Left ventricle myocardium inferior (tissue), 1 donor: ENCODE results near the gene MTLN. TPM values are rescaled to one million over a fixed set of nuclear protein-coding genes. Genes with fewer than 3 reads are reported as not detected.
"Not testable (repeated sequence)": the region's sequence is repeated elsewhere in the genome, so short reads cannot be mapped to it uniquely, and the experiment has no call there.

ENCODE experiments used
- DNase-seq: peaks from one replicate; pipeline ENCODE4 v3.0.0-alpha.2; 2020
- H3K27ac ChIP-seq: fragments of 200-600 bp; replicated peaks from 2 replicates; pipeline ENCODE4 v1.8.0; 2021
- H3K27me3 ChIP-seq: fragments of 200-600 bp; 2 replicates; pipeline ENCODE4 v1.8.0; 2021; ENCODE audit warnings: low read depth
- H3K36me3 ChIP-seq: fragments of 200-600 bp; 2 replicates; pipeline ENCODE4 v1.8.0; 2021
- H3K4me1 ChIP-seq: fragments of 200-600 bp; 2 replicates; pipeline ENCODE4 v1.8.0; 2021
- H3K4me3 ChIP-seq: fragments of 200-600 bp; 2 replicates; pipeline ENCODE4 v1.8.0; 2021; ENCODE audit warnings: mild to moderate bottlenecking, moderate library complexity
- H3K9me3 ChIP-seq: fragments of 200-600 bp; replicated peaks from 2 replicates; pipeline ENCODE4 v1.8.0; 2021
- intact Hi-C: fragments of 100-400 bp; cut with micrococcal nuclease; formaldehyde crosslinking; loops from one replicate; pipeline ENCODE4 v1.11.0; 2022
- long read RNA-seq: library from polyadenylated mRNA; unstranded; transcript quantifications from one replicate; pipeline ENCODE4 v2.0.0, GENCODE V29; 2021
- total RNA-seq: library from RNA; stranded (reverse); fragmentation: NEBNext Ultra II Directional; extraction: Animal tissue kit (Norgen Biotek cat#: 25700); gene quantifications from one replicate; pipeline ENCODE4 v1.2.1, GENCODE V29; 2021
- TF ChIP-seq, protein P1 (sequence below): fragments of 200-600 bp; IDR thresholded peaks from 2 replicates; pipeline ENCODE4 v1.8.0; 2021; ENCODE audit warnings: antibody characterized with exemption, mild to moderate bottlenecking, borderline replicate concordance
- donor health status: DM: no; HTN: yes; CAD: no; lungs with severe emphysema.

Gene MTLN, protein sequence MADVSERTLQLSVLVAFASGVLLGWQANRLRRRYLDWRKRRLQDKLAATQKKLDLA
- 204 TPM for total RNA-seq
- long read RNA-seq, transcript MTLN-203 (2 exons, 441 nt): major isoform, 167 of 172 reads
- long read RNA-seq, partial matches to known transcripts: 0 of 172 reads
- long read RNA-seq, other reads (novel, unspliced or antisense): 5 of 172 reads

DNA sequence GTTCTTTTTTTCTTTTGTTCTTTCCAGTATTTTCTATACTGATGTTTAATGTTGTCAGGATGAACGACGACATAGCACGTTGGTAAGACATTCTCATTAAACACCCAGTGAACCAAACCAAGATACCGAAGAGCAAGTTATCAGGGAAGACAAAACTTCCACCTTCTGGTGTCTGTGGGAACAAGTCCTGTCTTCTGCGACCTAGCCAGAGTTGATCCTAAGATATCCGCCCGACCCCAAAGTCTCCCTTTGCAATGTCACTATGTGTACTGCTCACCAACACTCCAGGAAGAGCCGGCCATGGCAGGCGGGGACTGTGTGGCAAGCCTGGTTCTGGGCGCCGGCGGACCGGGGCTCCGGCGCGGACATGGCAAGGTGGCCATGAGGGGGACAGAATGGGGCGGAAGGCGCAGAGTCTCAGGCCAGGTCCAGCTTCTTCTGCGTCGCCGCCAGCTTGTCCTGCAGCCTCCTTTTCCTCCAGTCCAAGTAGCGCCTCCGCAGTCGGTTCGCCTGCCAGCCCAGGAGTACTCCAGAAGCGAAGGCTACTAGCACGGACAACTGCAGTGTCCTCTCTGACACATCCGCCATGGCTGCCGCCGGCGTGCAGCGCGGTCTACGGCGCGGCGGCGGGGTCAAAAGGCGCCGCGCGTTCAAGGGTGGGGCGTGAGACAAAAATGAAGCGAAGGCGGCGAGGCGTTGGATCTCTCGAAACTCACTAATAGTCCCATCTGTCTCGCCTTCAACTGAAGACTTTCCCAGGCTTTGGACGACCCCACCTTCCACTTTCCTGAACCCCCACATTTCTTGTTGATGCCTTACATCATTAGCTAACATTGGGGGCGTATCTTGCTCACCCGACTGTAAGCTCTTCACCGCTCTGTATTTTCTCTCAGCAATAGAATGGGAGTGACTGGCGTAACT lies at the start of gene MTLN:
Gene MTLN (minus strand): TSS at position 610 of the 921 bp plus-strand sequence. CDS start 22 bp downstream, at position 588.
- Histone ChIP-seq H3K4me1 (peaks cover 21% of the 10 kb centered on the region), H3K9me3 (peaks cover 5% of the 10 kb centered on the region), H3K27ac (peak within 1 kb of the TSS; percentile 94), H3K27me3 (peaks cover 5% of the 10 kb centered on the region), H3K4me3 (peak within 1 kb of the TSS; percentile 86), H3K36me3 (peaks cover 18% of the 10 kb centered on the region)
- peak; percentile 76 for DNase-seq
- TF ChIP-seq, protein P1, sequence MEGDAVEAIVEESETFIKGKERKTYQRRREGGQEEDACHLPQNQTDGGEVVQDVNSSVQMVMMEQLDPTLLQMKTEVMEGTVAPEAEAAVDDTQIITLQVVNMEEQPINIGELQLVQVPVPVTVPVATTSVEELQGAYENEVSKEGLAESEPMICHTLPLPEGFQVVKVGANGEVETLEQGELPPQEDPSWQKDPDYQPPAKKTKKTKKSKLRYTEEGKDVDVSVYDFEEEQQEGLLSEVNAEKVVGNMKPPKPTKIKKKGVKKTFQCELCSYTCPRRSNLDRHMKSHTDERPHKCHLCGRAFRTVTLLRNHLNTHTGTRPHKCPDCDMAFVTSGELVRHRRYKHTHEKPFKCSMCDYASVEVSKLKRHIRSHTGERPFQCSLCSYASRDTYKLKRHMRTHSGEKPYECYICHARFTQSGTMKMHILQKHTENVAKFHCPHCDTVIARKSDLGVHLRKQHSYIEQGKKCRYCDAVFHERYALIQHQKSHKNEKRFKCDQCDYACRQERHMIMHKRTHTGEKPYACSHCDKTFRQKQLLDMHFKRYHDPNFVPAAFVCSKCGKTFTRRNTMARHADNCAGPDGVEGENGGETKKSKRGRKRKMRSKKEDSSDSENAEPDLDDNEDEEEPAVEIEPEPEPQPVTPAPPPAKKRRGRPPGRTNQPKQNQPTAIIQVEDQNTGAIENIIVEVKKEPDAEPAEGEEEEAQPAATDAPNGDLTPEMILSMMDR: no peak
- intact Hi-C loops: no loop called here

DNA sequence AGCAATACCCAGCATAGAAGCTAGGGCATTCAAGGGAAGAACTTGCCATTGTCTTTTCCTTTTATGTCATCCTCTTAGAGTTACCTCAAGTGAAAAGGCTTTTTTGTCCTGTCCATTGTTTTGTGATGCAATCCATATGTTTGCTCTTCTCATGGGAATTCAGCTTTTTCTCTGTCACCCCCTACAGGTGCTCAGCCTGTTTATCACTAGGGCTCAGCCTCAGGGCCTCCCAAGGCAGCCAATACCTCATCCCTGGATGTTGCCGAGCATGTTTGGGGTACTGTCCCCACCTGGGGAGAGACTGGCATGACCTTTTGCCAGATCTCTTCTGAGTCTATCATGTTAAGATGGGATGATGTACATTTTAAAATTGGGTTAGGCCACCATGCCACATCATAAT lies 49.6 kb upstream of the MTLN start:
- intact Hi-C loops, H3K4me1 ChIP-seq, H3K36me3 ChIP-seq, H3K4me3 ChIP-seq, DNase-seq, H3K27ac ChIP-seq, H3K9me3 ChIP-seq, H3K27me3 ChIP-seq: not testable (repeated sequence)

DNA sequence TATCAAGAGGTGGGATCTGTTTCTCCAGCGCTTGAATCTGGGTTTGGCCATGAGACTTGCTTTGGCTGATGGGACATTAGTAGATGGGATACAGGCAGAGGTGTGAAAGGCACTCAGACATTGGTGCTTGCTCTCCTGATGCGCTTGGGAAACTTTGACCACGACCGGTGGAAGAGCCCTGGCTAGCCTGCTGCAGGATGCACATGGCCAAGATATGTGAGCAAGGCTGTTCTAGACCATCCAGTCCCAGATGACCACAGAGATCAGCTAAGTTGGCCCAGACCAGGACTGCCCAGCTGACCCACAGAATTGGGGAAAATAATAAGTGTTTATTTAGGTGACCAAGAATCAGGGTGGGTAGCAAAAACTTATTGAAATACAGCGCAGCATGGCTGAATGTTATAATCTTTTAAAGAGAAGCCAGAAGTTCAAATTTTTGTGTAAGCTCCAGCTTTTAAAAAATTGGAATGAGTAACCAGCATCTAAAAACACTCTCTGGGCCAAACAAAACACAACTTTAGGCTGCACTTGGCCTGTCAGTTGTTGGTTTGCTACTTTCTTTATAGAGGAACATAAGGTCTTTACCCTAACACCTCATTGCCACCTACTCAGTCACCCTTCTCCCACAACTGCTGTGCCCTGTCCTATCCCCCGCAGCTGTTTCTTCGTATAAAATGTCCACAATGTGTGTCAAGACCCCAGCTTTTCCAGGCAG lies 35.9 kb upstream of the MTLN start:
- H3K27ac ChIP-seq, H3K4me3 ChIP-seq, H3K36me3 ChIP-seq, H3K4me1 ChIP-seq, intact Hi-C loops, H3K27me3 ChIP-seq, DNase-seq, H3K9me3 ChIP-seq: not testable (repeated sequence)

DNA sequence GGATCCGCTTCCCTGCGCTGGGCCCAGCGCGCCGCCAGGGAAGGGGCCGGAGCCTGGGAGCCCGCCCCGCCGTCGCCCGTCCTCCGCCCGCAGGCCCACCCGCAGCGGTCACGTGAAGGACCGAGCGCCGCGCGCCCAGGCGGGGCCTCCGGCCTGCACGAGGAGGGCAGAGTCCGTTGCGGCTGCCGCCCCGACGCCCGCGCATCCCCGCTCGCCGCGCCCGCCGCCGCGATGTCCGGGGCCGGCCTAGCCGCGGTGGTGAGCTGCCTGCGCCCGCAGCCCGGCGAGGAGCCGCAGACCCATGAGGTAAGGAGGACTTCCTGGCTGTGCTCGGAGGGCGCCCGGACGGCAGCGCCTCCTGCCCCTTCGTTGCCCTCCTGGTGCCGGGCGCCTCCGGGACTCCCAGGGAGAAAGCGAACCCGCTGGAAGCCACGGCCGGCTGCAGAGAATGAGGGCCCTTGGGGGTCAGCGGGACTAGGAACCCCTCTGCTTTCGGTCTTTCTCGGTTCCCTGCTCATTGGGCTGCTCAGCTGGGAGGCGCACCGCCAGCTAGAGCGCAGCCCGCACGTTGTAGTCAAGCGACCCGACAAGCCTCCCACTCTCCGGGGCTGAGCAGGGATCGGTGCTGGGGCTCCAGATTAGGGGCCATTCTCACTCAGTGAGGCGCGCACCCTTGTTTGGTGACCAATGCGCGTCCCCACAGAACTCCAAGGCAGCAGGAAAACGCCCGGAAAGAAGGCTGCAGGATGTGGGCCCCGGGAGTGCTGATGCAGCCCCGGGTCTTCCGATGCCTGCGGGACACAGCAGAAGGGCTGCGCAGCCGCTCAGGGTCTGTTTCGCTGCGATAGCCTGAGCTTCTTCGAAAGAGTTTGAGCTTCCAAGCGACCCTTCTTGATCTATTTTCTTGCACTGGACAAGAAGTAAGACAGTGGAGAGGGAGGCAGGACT lies 33.4 kb upstream of the MTLN start:
- intact Hi-C loops, H3K9me3 ChIP-seq, H3K4me1 ChIP-seq, DNase-seq, H3K36me3 ChIP-seq, H3K27me3 ChIP-seq, H3K4me3 ChIP-seq, H3K27ac ChIP-seq: not testable (repeated sequence)

DNA sequence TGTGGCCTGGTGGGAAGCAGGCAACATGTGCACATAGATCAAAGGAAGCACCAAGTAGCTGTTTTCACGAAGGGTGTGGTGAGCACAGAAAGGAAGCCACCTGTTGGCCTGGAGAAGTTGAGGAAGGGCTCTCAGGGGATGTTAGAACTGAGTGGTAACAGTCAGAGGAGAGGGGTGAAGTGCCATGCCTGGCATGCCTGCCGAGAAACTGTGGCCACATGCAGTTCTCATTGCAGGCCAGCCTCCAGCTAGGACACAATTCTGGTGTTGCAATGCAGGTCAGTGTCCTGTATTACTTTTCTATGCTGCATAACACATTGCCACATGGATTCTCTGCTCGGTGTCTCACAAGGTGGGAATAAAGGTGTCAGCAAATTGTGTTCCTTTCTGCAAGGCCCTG lies 30.9 kb upstream of the MTLN start:
- H3K4me1 ChIP-seq, intact Hi-C loops, H3K9me3 ChIP-seq, H3K27me3 ChIP-seq, H3K27ac ChIP-seq, H3K36me3 ChIP-seq, DNase-seq, H3K4me3 ChIP-seq: not testable (repeated sequence)

DNA sequence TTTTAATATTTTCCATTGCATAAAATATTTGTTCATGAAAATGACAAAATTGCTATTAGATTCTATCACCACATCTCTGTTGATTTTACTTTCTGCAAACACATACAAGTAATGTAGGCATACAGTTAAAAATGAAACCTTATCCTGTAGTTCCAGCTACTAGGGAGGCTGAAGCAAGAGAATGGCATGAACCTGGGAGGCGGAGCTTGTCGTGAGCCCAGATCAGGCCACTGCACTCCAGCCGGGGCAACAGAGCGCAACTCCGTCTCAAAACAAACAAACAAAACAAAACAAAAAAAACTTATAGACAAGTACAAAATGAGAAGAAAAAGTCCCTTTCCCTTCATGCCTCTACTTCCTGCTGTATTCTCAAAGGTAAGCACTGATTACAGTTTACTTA lies 22.2 kb upstream of the MTLN start:
- H3K9me3 ChIP-seq, H3K4me3 ChIP-seq, DNase-seq, H3K36me3 ChIP-seq, intact Hi-C loops, H3K4me1 ChIP-seq, H3K27me3 ChIP-seq, H3K27ac ChIP-seq: not testable (repeated sequence)

DNA sequence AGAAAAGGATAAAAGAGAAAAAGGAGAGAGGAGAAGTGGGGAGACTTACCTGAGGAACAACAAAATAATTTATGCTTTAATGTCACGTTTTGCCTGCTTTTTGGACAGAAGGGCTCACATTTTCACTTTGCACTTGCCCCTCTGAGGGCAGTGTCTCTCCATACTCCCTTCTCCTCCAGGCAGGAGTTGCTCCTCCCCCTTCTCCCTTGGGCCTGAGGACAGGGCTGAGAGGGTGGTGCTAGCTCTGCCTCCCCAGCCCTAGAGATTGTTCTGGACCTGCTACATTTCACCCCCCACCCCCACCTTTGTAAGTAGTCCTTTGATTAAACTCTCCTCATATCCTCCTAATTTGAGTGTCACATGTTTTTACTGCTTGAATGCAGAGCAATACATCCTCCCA lies 17.5 kb upstream of the MTLN start:
- DNase-seq, H3K36me3 ChIP-seq, intact Hi-C loops, H3K9me3 ChIP-seq, H3K4me1 ChIP-seq, H3K27ac ChIP-seq, H3K4me3 ChIP-seq: not testable (repeated sequence)
- H3K27me3 ChIP-seq: peaks cover 14% of the 10 kb centered on the region

DNA sequence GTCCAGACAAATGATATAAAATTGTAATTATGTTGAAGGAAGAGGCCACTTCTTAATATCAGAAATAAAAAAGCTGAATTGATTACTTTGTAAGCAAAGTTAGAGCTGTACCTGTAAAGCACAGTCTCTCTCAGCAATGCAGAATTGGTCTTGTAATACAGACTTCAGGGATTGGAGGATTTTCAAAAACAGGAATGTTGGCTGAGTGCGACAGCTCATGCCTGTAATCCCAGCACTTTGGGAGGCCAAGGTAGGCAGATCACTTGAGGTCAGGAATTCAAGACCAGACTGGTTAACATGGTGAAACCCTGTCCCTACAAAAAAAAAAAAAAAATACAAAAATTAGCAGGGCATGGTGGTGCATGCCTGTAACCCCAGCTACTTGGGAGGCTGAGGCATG lies 10.3 kb upstream of the MTLN start:
- H3K4me1 ChIP-seq, DNase-seq, intact Hi-C loops, H3K4me3 ChIP-seq, H3K36me3 ChIP-seq, H3K27ac ChIP-seq, H3K9me3 ChIP-seq: not testable (repeated sequence)
- peaks cover 75% of the 10 kb centered on the region for H3K27me3 ChIP-seq
